Endothelial cell (in vitro differentiated cells): Measurements from ENCODE around the gene DNAH10. TPM values are rescaled to one million over a fixed set of nuclear protein-coding genes. Genes with fewer than 3 reads are reported as not detected.

Experiments used
- DNase-seq: peaks from one replicate; pipeline ENCODE4 v3.0.0; 2021; ENCODE audit warnings: low spot score
- H3K27ac Mint-ChIP-seq: one replicate; pipeline ENCODE4 v1.8.0; 2021; ENCODE audit warnings: mixed read lengths, inconsistent platforms; ENCODE audit not compliant: unreplicated experiment
- H3K27me3 Mint-ChIP-seq: one replicate; pipeline ENCODE4 v1.8.0; 2021; ENCODE audit warnings: mild to moderate bottlenecking, moderate library complexity, mixed read lengths, inconsistent platforms; ENCODE audit not compliant: unreplicated experiment
- H3K36me3 Mint-ChIP-seq: one replicate; pipeline ENCODE4 v1.8.0; 2021; ENCODE audit warnings: mild to moderate bottlenecking, low read depth, mixed read lengths, inconsistent platforms; ENCODE audit not compliant: unreplicated experiment
- H3K4me1 Mint-ChIP-seq: one replicate; pipeline ENCODE4 v1.8.0; 2021; ENCODE audit warnings: mild to moderate bottlenecking, mixed read lengths, inconsistent platforms; ENCODE audit not compliant: unreplicated experiment
- H3K4me3 Mint-ChIP-seq: one replicate; pipeline ENCODE4 v1.8.0; 2021; ENCODE audit warnings: mild to moderate bottlenecking, mixed read lengths, inconsistent platforms; ENCODE audit not compliant: unreplicated experiment
- H3K9me3 Mint-ChIP-seq: one replicate; pipeline ENCODE4 v1.8.0; 2021; ENCODE audit warnings: mixed read lengths, inconsistent platforms; ENCODE audit not compliant: unreplicated experiment
- CTCF ChIP-seq: fragments of 200-600 bp; sonication (generic); IDR thresholded peaks from one replicate; pipeline ENCODE4 v1.5.0; 2021; ENCODE audit warnings: antibody characterized with exemption; ENCODE audit not compliant: unreplicated experiment
- total RNA-seq: library from RNA; stranded (reverse); fragmentation: NEBNext Ultra II Directional; extraction: Animal tissue kit (Norgen Biotek cat#: 25700); gene quantifications from one replicate; pipeline ENCODE4 v1.2.1, GENCODE V29; 2021; ENCODE audit not compliant: unreplicated experiment

DNAH10 gene
- total RNA-seq, 1 donor from 2014 or later, result 1.2 TPM

- Mint-ChIP-seq H3K4me3 (no peak overlapping the region), H3K4me1 (peaks cover 4% of the 10 kb centered on the region), H3K36me3 (no peaks in the 10 kb centered on the region), H3K27me3 (peaks cover 2% of the 10 kb centered on the region), H3K27ac (no peak overlapping the region), H3K9me3 (no peaks in the 10 kb centered on the region)
- no peak for TF ChIP-seq CTCF
- no peak for DNase-seq
Measured at GRCh38 chr12:123762715-123763052, 583 bp downstream of the DNAH10 start.

- DNase-seq, result no peak
- Mint-ChIP-seq H3K4me1 (peaks cover 4% of the 10 kb centered on the region), H3K4me3 (no peak overlapping the region), H3K9me3 (no peaks in the 10 kb centered on the region), H3K36me3 (no peaks in the 10 kb centered on the region), H3K27ac (no peak overlapping the region), H3K27me3 (peaks cover 2% of the 10 kb centered on the region)
- no peak for TF ChIP-seq CTCF
Measured at GRCh38 chr12:123763093-123763492, 992 bp downstream of the DNAH10 start.

DNA sequence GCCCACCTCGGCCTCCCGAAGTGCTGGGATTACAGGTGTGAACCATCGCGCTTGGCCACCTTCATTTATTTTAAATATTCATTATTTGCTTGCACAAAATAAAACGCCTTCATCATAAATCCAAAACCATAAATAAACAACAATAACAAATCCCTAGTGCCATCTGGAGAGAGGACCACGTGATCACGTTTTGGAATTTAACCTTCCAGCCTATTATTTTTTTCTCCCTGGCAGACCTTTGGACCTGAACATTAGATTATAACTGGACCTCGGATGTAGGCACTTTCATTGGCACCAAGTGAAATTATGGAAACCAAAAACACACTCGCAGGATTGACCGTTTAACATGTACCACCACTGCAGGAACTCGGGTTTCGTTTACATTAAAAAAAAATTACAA is 2.0 kb downstream of the DNAH10 start:
- H3K27me3 Mint-ChIP-seq, result peaks cover 2% of the 10 kb centered on the region
- no peak overlapping the region for H3K27ac Mint-ChIP-seq
- no peak for TF ChIP-seq CTCF
- no peaks in the 10 kb centered on the region for H3K9me3 Mint-ChIP-seq
- DNase-seq, result no peak
- no peak overlapping the region for H3K4me3 Mint-ChIP-seq
- H3K36me3 Mint-ChIP-seq, result no peaks in the 10 kb centered on the region
- H3K4me1 Mint-ChIP-seq, result peaks cover 4% of the 10 kb centered on the region

DNA sequence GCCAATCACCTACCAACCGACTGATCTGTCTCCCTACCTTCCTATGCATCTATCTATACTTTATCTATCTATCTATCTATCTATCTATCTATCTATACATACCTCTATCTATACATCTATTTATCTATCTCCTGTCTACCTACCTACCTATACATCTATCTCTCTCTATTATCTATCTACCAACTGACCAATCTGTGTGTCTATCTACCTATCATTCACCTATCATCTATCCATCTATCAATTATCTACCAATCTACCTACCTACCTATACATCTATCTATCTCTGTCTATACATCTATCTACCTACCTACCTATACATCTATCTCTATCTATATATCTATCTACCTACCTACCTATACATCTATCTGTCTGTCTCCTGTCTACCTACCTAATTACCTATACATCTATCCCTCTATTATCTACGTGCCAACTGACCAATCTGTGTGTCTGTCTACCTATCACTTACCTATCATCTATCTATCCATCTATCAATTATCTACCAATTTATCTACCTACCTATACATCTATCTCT is 3.5 kb downstream of the DNAH10 start:
- Mint-ChIP-seq H3K27ac (no peak overlapping the region), H3K27me3 (peaks cover 2% of the 10 kb centered on the region), H3K4me1 (peaks cover 4% of the 10 kb centered on the region), H3K4me3 (no peak overlapping the region), H3K36me3 (no peaks in the 10 kb centered on the region), H3K9me3 (no peaks in the 10 kb centered on the region)
- DNase-seq, result no peak
- no peak for TF ChIP-seq CTCF

DNA sequence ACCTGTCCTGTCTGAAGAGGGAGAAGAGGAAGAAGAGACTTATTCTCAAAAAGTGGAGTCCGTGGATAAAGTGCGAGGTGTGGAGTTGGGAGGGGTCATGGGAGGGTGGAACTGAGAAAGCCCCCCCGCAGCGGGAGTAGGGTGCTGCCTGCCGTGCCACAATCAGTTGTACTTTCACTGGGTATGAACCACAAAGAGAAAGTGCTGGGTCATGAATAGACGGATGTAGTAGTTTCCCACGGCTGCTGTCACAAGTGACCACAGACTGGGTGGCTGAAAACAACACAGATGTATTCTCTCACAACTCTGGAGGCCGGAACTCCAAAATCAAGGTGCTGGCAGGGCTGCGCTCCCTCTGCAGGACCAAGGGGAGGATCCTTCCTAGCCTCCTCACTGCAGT is 5.5 kb downstream of the DNAH10 start:
- no peak for DNase-seq
- H3K27me3 Mint-ChIP-seq, result peaks cover 2% of the 10 kb centered on the region
- no peak overlapping the region for H3K27ac Mint-ChIP-seq
- no peak overlapping the region for H3K4me3 Mint-ChIP-seq
- TF ChIP-seq CTCF, result no peak
- no peaks in the 10 kb centered on the region for H3K4me1 Mint-ChIP-seq
- H3K36me3 Mint-ChIP-seq, result no peaks in the 10 kb centered on the region
- H3K9me3 Mint-ChIP-seq, result no peaks in the 10 kb centered on the region
